Naive B cell (primary cell): Measurements from ENCODE around the gene INPP5D. TPM values are rescaled to one million over a fixed set of nuclear protein-coding genes. Genes with fewer than 3 reads are reported as not detected.
"Not testable (repeated sequence)": the region's sequence is repeated elsewhere in the genome, so short reads cannot be mapped to it uniquely, and the experiment has no call there.

Experiments used
- ATAC-seq, 2 donors: fragments of 150-1000 bp; cut with Tn5 transposase; 2 replicates each; pipeline ENCODE4 v1.10.0; 2021; ENCODE audit warnings: low read depth in 2 of 2, mild to moderate bottlenecking in 2 of 2, moderate library complexity in 2 of 2
- DNase-seq: peaks from one replicate; pipeline ENCODE4 v3.0.0; 2022
- H3K27ac Mint-ChIP-seq, 6 donors: one replicate each; pipeline ENCODE4 v1.8.0; 2020 to 2022; ENCODE audit warnings: mild to moderate bottlenecking in 6 of 6, mixed read lengths in 6 of 6, moderate library complexity in 5 of 6, inconsistent platforms in 2 of 6
- H3K27me3 Mint-ChIP-seq, 3 donors: one replicate each; pipeline ENCODE4 v1.8.0; 2021 to 2022; ENCODE audit warnings: mixed read lengths in 3 of 3, mild to moderate bottlenecking in 1 of 3
- H3K36me3 Mint-ChIP-seq, 2 donors: one replicate each; pipeline ENCODE4 v1.8.0; 2020 to 2022; ENCODE audit warnings: mixed read lengths in 2 of 2, inconsistent platforms in 1 of 2, mild to moderate bottlenecking in 1 of 2
- H3K4me1 Mint-ChIP-seq, 3 donors: one replicate each; pipeline ENCODE4 v1.8.0; 2020 to 2022; ENCODE audit warnings: mixed read lengths in 3 of 3, inconsistent platforms in 1 of 3, mild to moderate bottlenecking in 1 of 3, moderate library complexity in 1 of 3
- H3K4me3 Mint-ChIP-seq, 8 donors: one replicate each; pipeline ENCODE4 v1.8.0; 2020 to 2022; ENCODE audit warnings: mild to moderate bottlenecking in 8 of 8, mixed read lengths in 8 of 8, moderate library complexity in 8 of 8, inconsistent platforms in 2 of 8
- H3K9me3 Mint-ChIP-seq, 7 donors: one replicate each; pipeline ENCODE4 v1.8.0; 2020 to 2022; ENCODE audit warnings: mixed read lengths in 7 of 7, mild to moderate bottlenecking in 5 of 7, inconsistent platforms in 2 of 7, moderate library complexity in 1 of 7
- polyA plus RNA-seq, 6 donors: library from polyadenylated mRNA; unstranded; fragments of 300-500 nt; fragmentation: Illumina TruSeq; gene quantifications; one replicate each; pipeline ENCODE4 v1.2.3, GENCODE V29; 2021; ENCODE audit warnings: low read depth in 6 of 6

The INPP5D gene
- polyA plus RNA-seq, 6 donors from 2014 or later, result 56.8 to 230 (median 102) TPM

- Mint-ChIP-seq H3K9me3 (peaks cover 0 to 4% (median 0%) of the 10 kb centered on the region in 7 donors), H3K4me1 (peaks cover 47 to 75% (median 73%) of the 10 kb centered on the region in 3 donors), H3K4me3 (peak overlapping the region; percentile 73 to 99 (median 96)), H3K27me3 (no peaks in the 10 kb centered on the region), H3K27ac (peak overlapping the region in 5 of 6 donors; percentile 65 to 98 (median 88)), H3K36me3 (peaks cover 0 to 9% of the 10 kb centered on the region in 2 donors)
- ATAC-seq, result no peak
- no peak for DNase-seq
Observed at GRCh38 chr2:233062946-233063268, 2.8 kb downstream of the INPP5D start.

GRCh38 chr2:233063269-233063975 lies 3.3 kb downstream of the INPP5D start:
- H3K36me3 Mint-ChIP-seq, result peaks cover 2 to 9% of the 10 kb centered on the region in 2 donors
- H3K27ac Mint-ChIP-seq, result peak overlapping the region; percentile 36 to 98 (median 84)
- H3K4me1 Mint-ChIP-seq, result peaks cover 45 to 76% (median 72%) of the 10 kb centered on the region in 3 donors
- no peaks in the 10 kb centered on the region for H3K27me3 Mint-ChIP-seq
- ATAC-seq (peak; percentile 12), DNase-seq (peak; percentile 59)
- H3K4me3 Mint-ChIP-seq, result peak overlapping the region; percentile 73 to 99 (median 96)
- H3K9me3 Mint-ChIP-seq, result peaks cover 0 to 4% (median 0%) of the 10 kb centered on the region in 7 donors

- peak overlapping the region; percentile 73 to 99 (median 96) for H3K4me3 Mint-ChIP-seq
- ATAC-seq (no peak), DNase-seq (no peak)
- H3K36me3 Mint-ChIP-seq, result peaks cover 7 to 9% of the 10 kb centered on the region in 2 donors
- no peaks in the 10 kb centered on the region for H3K27me3 Mint-ChIP-seq
- peaks cover 45 to 76% (median 72%) of the 10 kb centered on the region in 3 donors for H3K4me1 Mint-ChIP-seq
- peaks cover 0 to 4% (median 0%) of the 10 kb centered on the region in 7 donors for H3K9me3 Mint-ChIP-seq
- peak overlapping the region; percentile 36 to 98 (median 76) for H3K27ac Mint-ChIP-seq
Observed at GRCh38 chr2:233063976-233064411, 3.9 kb downstream of the INPP5D start.

GRCh38 chr2:233064530-233065199 lies 4.5 kb downstream of the INPP5D start:
- Mint-ChIP-seq H3K9me3 (peaks cover 0 to 4% (median 0%) of the 10 kb centered on the region in 7 donors), H3K4me1 (peaks cover 49 to 80% (median 77%) of the 10 kb centered on the region in 3 donors), H3K4me3 (peak overlapping the region; percentile 68 to 99 (median 86)), H3K27me3 (no peaks in the 10 kb centered on the region), H3K27ac (peak overlapping the region in 5 of 6 donors; percentile 9 to 92 (median 79)), H3K36me3 (peaks cover 7 to 9% of the 10 kb centered on the region in 2 donors)
- ATAC-seq (no peak), DNase-seq (no peak)

GRCh38 chr2:233065200-233065589 lies 5.1 kb downstream of the INPP5D start:
- DNase-seq, H3K9me3 Mint-ChIP-seq, ATAC-seq, H3K27me3 Mint-ChIP-seq, H3K36me3 Mint-ChIP-seq: not testable (repeated sequence)
- Mint-ChIP-seq H3K4me1 (peaks cover 51 to 80% (median 77%) of the 10 kb centered on the region in 3 donors), H3K4me3 (peak overlapping the region in 7 of 8 donors; percentile 60 to 99 (median 90)), H3K27ac (peak overlapping the region in 4 of 6 donors; percentile 69 to 92 (median 84))

- Mint-ChIP-seq H3K27ac (peak overlapping the region in 5 of 6 donors; percentile 21 to 92 (median 60)), H3K36me3 (peaks cover 5 to 7% of the 10 kb centered on the region in 2 donors), H3K27me3 (no peaks in the 10 kb centered on the region), H3K4me3 (peak overlapping the region in 4 of 8 donors; percentile 47 to 85 (median 69)), H3K9me3 (no peaks in the 10 kb centered on the region), H3K4me1 (peaks cover 55 to 88% (median 78%) of the 10 kb centered on the region in 3 donors)
- DNase-seq (no peak), ATAC-seq (no peak)
Observed at GRCh38 chr2:233065954-233066470, 5.9 kb downstream of the INPP5D start.

- Mint-ChIP-seq H3K4me3 (peak overlapping the region; percentile 68 to 91 (median 80)), H3K4me1 (peaks cover 48 to 78% (median 64%) of the 10 kb centered on the region in 3 donors), H3K27me3 (no peaks in the 10 kb centered on the region), H3K36me3 (peaks cover 10 to 15% of the 10 kb centered on the region in 2 donors), H3K9me3 (peaks cover 0 to 2% (median 0%) of the 10 kb centered on the region in 7 donors), H3K27ac (peak overlapping the region; percentile 89 to 99 (median 93))
- DNase-seq (no peak), ATAC-seq (peak in 1 of 2 donors; percentile 35)
Observed at GRCh38 chr2:233068762-233069418, 8.7 kb downstream of the INPP5D start.

- Mint-ChIP-seq H3K36me3 (peaks cover 5 to 15% of the 10 kb centered on the region in 2 donors), H3K4me3 (peak overlapping the region in 3 of 8 donors; percentile 16 to 23 (median 22)), H3K27ac (peak overlapping the region in 3 of 6 donors; percentile 73 to 87 (median 75)), H3K27me3 (no peaks in the 10 kb centered on the region), H3K9me3 (peaks cover 0 to 2% (median 0%) of the 10 kb centered on the region in 7 donors), H3K4me1 (peaks cover 39 to 45% (median 42%) of the 10 kb centered on the region in 3 donors)
- no peak for DNase-seq
- no peak for ATAC-seq
Observed at GRCh38 chr2:233072838-233073237, 12.7 kb downstream of the INPP5D start.

GRCh38 chr2:233074106-233074505 lies 14.0 kb downstream of the INPP5D start:
- ATAC-seq, result no peak
- Mint-ChIP-seq H3K4me1 (peaks cover 39 to 45% (median 40%) of the 10 kb centered on the region in 3 donors), H3K27me3 (no peaks in the 10 kb centered on the region), H3K4me3 (no peak overlapping the region), H3K36me3 (peaks cover 7 to 10% of the 10 kb centered on the region in 2 donors), H3K9me3 (peaks cover 0 to 2% (median 0%) of the 10 kb centered on the region in 7 donors), H3K27ac (no peak overlapping the region)
- no peak for DNase-seq

- Mint-ChIP-seq H3K27ac (no peak overlapping the region), H3K36me3 (peaks cover 17 to 23% of the 10 kb centered on the region in 2 donors), H3K9me3 (peaks cover 0 to 2% (median 0%) of the 10 kb centered on the region in 7 donors), H3K4me3 (no peak overlapping the region), H3K4me1 (peaks cover 40 to 45% (median 41%) of the 10 kb centered on the region in 3 donors), H3K27me3 (no peaks in the 10 kb centered on the region)
- ATAC-seq, result no peak
- no peak for DNase-seq
Observed at GRCh38 chr2:233075141-233075965, 15.2 kb downstream of the INPP5D start.

- no peak overlapping the region for H3K27ac Mint-ChIP-seq
- ATAC-seq, result peak; percentile 84 to 87
- peak; percentile 81 for DNase-seq
- no peaks in the 10 kb centered on the region for H3K27me3 Mint-ChIP-seq
- no peak overlapping the region for H3K4me3 Mint-ChIP-seq
- peaks cover 0 to 2% (median 0%) of the 10 kb centered on the region in 7 donors for H3K9me3 Mint-ChIP-seq
- H3K36me3 Mint-ChIP-seq, result peaks cover 19 to 28% of the 10 kb centered on the region in 2 donors
- H3K4me1 Mint-ChIP-seq, result peaks cover 41 to 45% (median 42%) of the 10 kb centered on the region in 3 donors
Observed at GRCh38 chr2:233075966-233076339, 15.8 kb downstream of the INPP5D start.

GRCh38 chr2:233076749-233077148 lies 16.6 kb downstream of the INPP5D start:
- Mint-ChIP-seq H3K4me3 (peak overlapping the region in 2 of 8 donors; percentile 65 to 79), H3K36me3 (peaks cover 20 to 23% of the 10 kb centered on the region in 2 donors), H3K9me3 (peaks cover 0 to under 1% (median 0%) of the 10 kb centered on the region in 7 donors), H3K4me1 (peaks cover 43 to 46% (median 43%) of the 10 kb centered on the region in 3 donors), H3K27me3 (no peaks in the 10 kb centered on the region), H3K27ac (peak overlapping the region in 1 of 6 donors; percentile 49)
- ATAC-seq (no peak), DNase-seq (no peak)
